ENCODE results near the gene NSUN6. TPM values are rescaled to one million over a fixed set of nuclear protein-coding genes. Genes with fewer than 3 reads are reported as not detected.

NSUN6 gene
- total RNA-seq, 5 donors from 2014 or later (not counting 1 experiment from before 2014, with no cell fraction given), result 24.6 to 34.5 (median 32.4) TPM

GRCh38 chr10:18685555-18685954 is 34.2 kb upstream of the NSUN6 start:
- WGBS (ENCODE audit: insufficient coverage), result no CpG with 5 or more reads among the region's 7 CpGs
- no peak overlapping the region for H3K27ac ChIP-seq (ENCODE audit: low read length)
- POLR2A ChIA-PET, result no interaction called here
- DNase-seq (no peak), ATAC-seq (replicated peaks in 1 of 4) (no peak)
- peaks cover 0 to 3% of the 10 kb centered on the region in 2 experiments for H3K27me3 ChIP-seq (replicated peaks in 1 of 2; ENCODE audit: control insufficient read depth in 2 of 2, extremely low read depth in 1 of 2, insufficient read depth in 2 of 2, low read length in 1 of 2)
- Mint-ChIP-seq H3K27ac (no peak overlapping the region), H3K4me1 (peaks cover 6 to 13% (median 11%) of the 10 kb centered on the region in 3 donors), H3K4me3 (no peak overlapping the region), H3K27me3 (peaks cover 6 to 13% of the 10 kb centered on the region in 2 donors), H3K36me3 (peaks cover 7% of the 10 kb centered on the region), H3K9me3 (no peaks in the 10 kb centered on the region)
- CTCF ChIA-PET, result no interaction called here
- no peaks in the 10 kb centered on the region for H3K9me3 ChIP-seq
- no peaks in the 10 kb centered on the region for H3K36me3 ChIP-seq (ENCODE audit: control insufficient read depth in 2 of 2, extremely low read depth in 1 of 2, insufficient read depth in 1 of 2, low read length in 1 of 2)
- H3K4me3 ChIP-seq (ENCODE audit: control insufficient read depth in 1 of 2, extremely low read depth in 1 of 2, low read length in 1 of 2), result no peak overlapping the region
- H3K4me1 ChIP-seq (ENCODE audit: control insufficient read depth in 1 of 2, extremely low read depth in 1 of 2, insufficient read depth in 2 of 2, low read length in 2 of 2), result no peaks in the 10 kb centered on the region

GRCh38 chr10:18684953-18685352 is 33.6 kb upstream of the NSUN6 start:
- no peaks in the 10 kb centered on the region for H3K4me1 ChIP-seq (ENCODE audit: control insufficient read depth in 1 of 2, extremely low read depth in 1 of 2, insufficient read depth in 2 of 2, low read length in 2 of 2)
- no peak overlapping the region for H3K4me3 ChIP-seq (ENCODE audit: control insufficient read depth in 1 of 2, extremely low read depth in 1 of 2, low read length in 1 of 2)
- ChIA-PET POLR2A (no interaction called here), CTCF (no interaction called here)
- H3K27ac ChIP-seq (ENCODE audit: low read length), result no peak overlapping the region
- DNase-seq (no peak), ATAC-seq (replicated peaks in 1 of 4) (no peak)
- H3K36me3 ChIP-seq (ENCODE audit: control insufficient read depth in 2 of 2, extremely low read depth in 1 of 2, insufficient read depth in 1 of 2, low read length in 1 of 2), result no peaks in the 10 kb centered on the region
- Mint-ChIP-seq H3K4me3 (no peak overlapping the region), H3K4me1 (peaks cover 6 to 13% (median 11%) of the 10 kb centered on the region in 3 donors), H3K9me3 (no peaks in the 10 kb centered on the region), H3K27me3 (peaks cover 6 to 13% of the 10 kb centered on the region in 2 donors), H3K36me3 (peaks cover 7% of the 10 kb centered on the region), H3K27ac (no peak overlapping the region)
- peaks cover 0 to 3% of the 10 kb centered on the region in 2 experiments for H3K27me3 ChIP-seq (replicated peaks in 1 of 2; ENCODE audit: control insufficient read depth in 2 of 2, extremely low read depth in 1 of 2, insufficient read depth in 2 of 2, low read length in 1 of 2)
- WGBS (ENCODE audit: insufficient coverage), result 67% methylated on average over 1 of the region's 3 CpGs
- H3K9me3 ChIP-seq, result no peaks in the 10 kb centered on the region

- no peaks in the 10 kb centered on the region for H3K4me1 ChIP-seq (ENCODE audit: control insufficient read depth in 1 of 2, extremely low read depth in 1 of 2, insufficient read depth in 2 of 2, low read length in 2 of 2)
- POLR2A ChIA-PET, result no interaction called here
- ATAC-seq (replicated peaks in 1 of 4) (no peak), DNase-seq (no peak)
- WGBS (ENCODE audit: insufficient coverage), result no CpG with 5 or more reads among the region's 1 CpG
- Mint-ChIP-seq H3K4me1 (peaks cover 6 to 13% (median 11%) of the 10 kb centered on the region in 3 donors), H3K36me3 (peaks cover 7% of the 10 kb centered on the region), H3K27ac (no peak overlapping the region), H3K4me3 (no peak overlapping the region), H3K9me3 (no peaks in the 10 kb centered on the region), H3K27me3 (peaks cover 6 to 13% of the 10 kb centered on the region in 2 donors)
- CTCF ChIA-PET, result no interaction called here
- no peak overlapping the region for H3K27ac ChIP-seq (ENCODE audit: low read length)
- no peaks in the 10 kb centered on the region for H3K9me3 ChIP-seq
- H3K27me3 ChIP-seq (replicated peaks in 1 of 2; ENCODE audit: control insufficient read depth in 2 of 2, extremely low read depth in 1 of 2, insufficient read depth in 2 of 2, low read length in 1 of 2), result peaks cover 0 to 3% of the 10 kb centered on the region in 2 experiments
- H3K36me3 ChIP-seq (ENCODE audit: control insufficient read depth in 2 of 2, extremely low read depth in 1 of 2, insufficient read depth in 1 of 2, low read length in 1 of 2), result no peaks in the 10 kb centered on the region
- no peak overlapping the region for H3K4me3 ChIP-seq (ENCODE audit: control insufficient read depth in 1 of 2, extremely low read depth in 1 of 2, low read length in 1 of 2)
Observed at GRCh38 chr10:18684416-18684815, 33.0 kb upstream of the NSUN6 start.

GRCh38 chr10:18683427-18683826 is 32.0 kb upstream of the NSUN6 start:
- Mint-ChIP-seq H3K27ac (no peak overlapping the region), H3K4me1 (peaks cover 6 to 13% (median 11%) of the 10 kb centered on the region in 3 donors), H3K4me3 (no peak overlapping the region), H3K27me3 (peaks cover 0 to 5% of the 10 kb centered on the region in 2 donors), H3K9me3 (no peaks in the 10 kb centered on the region), H3K36me3 (peaks cover 7% of the 10 kb centered on the region)
- DNase-seq (no peak), ATAC-seq (replicated peaks in 1 of 4) (no peak)
- Histone ChIP-seq H3K9me3 (no peaks in the 10 kb centered on the region), H3K27ac (ENCODE audit: low read length) (no peak overlapping the region), H3K36me3 (ENCODE audit: control insufficient read depth in 2 of 2, extremely low read depth in 1 of 2, insufficient read depth in 1 of 2, low read length in 1 of 2) (no peaks in the 10 kb centered on the region), H3K27me3 (replicated peaks in 1 of 2; ENCODE audit: control insufficient read depth in 2 of 2, extremely low read depth in 1 of 2, insufficient read depth in 2 of 2, low read length in 1 of 2) (peaks cover 0 to 2% of the 10 kb centered on the region in 2 experiments), H3K4me1 (ENCODE audit: control insufficient read depth in 1 of 2, extremely low read depth in 1 of 2, insufficient read depth in 2 of 2, low read length in 2 of 2) (no peaks in the 10 kb centered on the region), H3K4me3 (ENCODE audit: control insufficient read depth in 1 of 2, extremely low read depth in 1 of 2, low read length in 1 of 2) (no peak overlapping the region)
- WGBS (ENCODE audit: insufficient coverage), result no CpG with 5 or more reads among the region's 1 CpG
- ChIA-PET POLR2A (no interaction called here), CTCF (no interaction called here)

GRCh38 chr10:18681971-18682411 is 30.6 kb upstream of the NSUN6 start:
- H3K27ac Mint-ChIP-seq, result peak overlapping the region in 1 of 2 donors; percentile 34

GRCh38 chr10:18681366-18681765 is 30.0 kb upstream of the NSUN6 start:
- no peaks in the 10 kb centered on the region for H3K27me3 Mint-ChIP-seq
- CTCF ChIA-PET, result no interaction called here

More at GRCh38 chr10:18681971-18682411, 30.6 kb upstream of the NSUN6 start:
- ATAC-seq (replicated peaks in 1 of 4) (no peak), DNase-seq (no peak)
- ChIA-PET CTCF (no interaction called here), POLR2A (no interaction called here)
- Histone ChIP-seq H3K9me3 (no peaks in the 10 kb centered on the region), H3K36me3 (ENCODE audit: control insufficient read depth in 2 of 2, extremely low read depth in 1 of 2, insufficient read depth in 1 of 2, low read length in 1 of 2) (peaks cover under 1% of the 10 kb centered on the region in 2 donors), H3K4me1 (ENCODE audit: control insufficient read depth in 1 of 2, extremely low read depth in 1 of 2, insufficient read depth in 2 of 2, low read length in 2 of 2) (no peaks in the 10 kb centered on the region), H3K4me3 (ENCODE audit: control insufficient read depth in 1 of 2, extremely low read depth in 1 of 2, low read length in 1 of 2) (no peak overlapping the region), H3K27me3 (replicated peaks in 1 of 2; ENCODE audit: control insufficient read depth in 2 of 2, extremely low read depth in 1 of 2, insufficient read depth in 2 of 2, low read length in 1 of 2) (no peaks in the 10 kb centered on the region), H3K27ac (ENCODE audit: low read length) (no peak overlapping the region)
- WGBS (ENCODE audit: insufficient coverage), result no CpG with 5 or more reads among the region's 4 CpGs
- peaks cover 6 to 13% (median 11%) of the 10 kb centered on the region in 3 donors for H3K4me1 Mint-ChIP-seq
- H3K9me3 Mint-ChIP-seq, result no peaks in the 10 kb centered on the region
- no peaks in the 10 kb centered on the region for H3K27me3 Mint-ChIP-seq
- no peak overlapping the region for H3K4me3 Mint-ChIP-seq
- H3K36me3 Mint-ChIP-seq, result peaks cover 8% of the 10 kb centered on the region

GRCh38 chr10:18680754-18681153 is 29.4 kb upstream of the NSUN6 start:
- POLR2A ChIA-PET, result no interaction called here
- ATAC-seq (replicated peaks in 1 of 4), result no peak
- Histone ChIP-seq H3K4me3 (ENCODE audit: control insufficient read depth in 1 of 2, extremely low read depth in 1 of 2, low read length in 1 of 2) (no peak overlapping the region), H3K9me3 (no peaks in the 10 kb centered on the region), H3K4me1 (ENCODE audit: control insufficient read depth in 1 of 2, extremely low read depth in 1 of 2, insufficient read depth in 2 of 2, low read length in 2 of 2) (no peaks in the 10 kb centered on the region), H3K27me3 (replicated peaks in 1 of 2; ENCODE audit: control insufficient read depth in 2 of 2, extremely low read depth in 1 of 2, insufficient read depth in 2 of 2, low read length in 1 of 2) (no peaks in the 10 kb centered on the region), H3K36me3 (ENCODE audit: control insufficient read depth in 2 of 2, extremely low read depth in 1 of 2, insufficient read depth in 1 of 2, low read length in 1 of 2) (peaks cover 2 to 7% of the 10 kb centered on the region in 2 donors), H3K27ac (ENCODE audit: low read length) (no peak overlapping the region)
- Mint-ChIP-seq H3K4me3 (no peak overlapping the region), H3K27ac (no peak overlapping the region), H3K27me3 (no peaks in the 10 kb centered on the region), H3K4me1 (peaks cover 6 to 13% (median 11%) of the 10 kb centered on the region in 3 donors), H3K9me3 (no peaks in the 10 kb centered on the region), H3K36me3 (peaks cover 15% of the 10 kb centered on the region)
- WGBS (ENCODE audit: insufficient coverage), result no CpG with 5 or more reads among the region's 3 CpGs
- CTCF ChIA-PET, result no interaction called here
- DNase-seq, result no peak

More at GRCh38 chr10:18681366-18681765, 30.0 kb upstream of the NSUN6 start:
- H3K36me3 Mint-ChIP-seq, result peaks cover 12% of the 10 kb centered on the region
- Histone ChIP-seq H3K4me3 (ENCODE audit: control insufficient read depth in 1 of 2, extremely low read depth in 1 of 2, low read length in 1 of 2) (no peak overlapping the region), H3K4me1 (ENCODE audit: control insufficient read depth in 1 of 2, extremely low read depth in 1 of 2, insufficient read depth in 2 of 2, low read length in 2 of 2) (no peaks in the 10 kb centered on the region), H3K36me3 (ENCODE audit: control insufficient read depth in 2 of 2, extremely low read depth in 1 of 2, insufficient read depth in 1 of 2, low read length in 1 of 2) (peaks cover 2 to 3% of the 10 kb centered on the region in 2 donors), H3K27ac (ENCODE audit: low read length) (no peak overlapping the region), H3K9me3 (no peaks in the 10 kb centered on the region), H3K27me3 (replicated peaks in 1 of 2; ENCODE audit: control insufficient read depth in 2 of 2, extremely low read depth in 1 of 2, insufficient read depth in 2 of 2, low read length in 1 of 2) (no peaks in the 10 kb centered on the region)
- ATAC-seq (replicated peaks in 1 of 4), result no peak
- H3K4me3 Mint-ChIP-seq, result no peak overlapping the region
- H3K27ac Mint-ChIP-seq, result no peak overlapping the region
- H3K4me1 Mint-ChIP-seq, result peaks cover 6 to 13% (median 11%) of the 10 kb centered on the region in 3 donors
- H3K9me3 Mint-ChIP-seq, result no peaks in the 10 kb centered on the region
- no CpG with 5 or more reads among the region's 2 CpGs for WGBS (ENCODE audit: insufficient coverage)
- POLR2A ChIA-PET, result no interaction called here
- no peak for DNase-seq
